Spinal cord (tissue), 10 donors: Measurements from ENCODE around the gene PALM2AKAP2. TPM values are rescaled to one million over a fixed set of nuclear protein-coding genes. Genes with fewer than 3 reads are reported as not detected.
A peak's percentile ranks its signal among the peaks of the same experiment; 100 is the strongest.

Experiments used
- DNase-seq, 6 donors: peaks; one replicate each; pipeline versions ENCODE4 v3.0.0 to v3.0.0-alpha.2; 2013 to 2015; ENCODE audit warnings: low spot score in 6 of 6, low read depth in 4 of 6
- H3K27ac ChIP-seq: one replicate; pipeline ENCODE4 v1.5.1; 2013; ENCODE audit warnings: low read depth, low read length, control low read depth
- H3K27me3 ChIP-seq: one replicate; pipeline ENCODE4 v1.6.1; 2013; ENCODE audit warnings: low read length; ENCODE audit not compliant: control insufficient read depth, insufficient read depth
- H3K36me3 ChIP-seq: one replicate; pipeline ENCODE4 v1.6.1; 2013; ENCODE audit warnings: low read length; ENCODE audit not compliant: control insufficient read depth, insufficient read depth
- H3K4me1 ChIP-seq: one replicate; pipeline ENCODE4 v1.6.1; 2013; ENCODE audit warnings: low read length; ENCODE audit not compliant: control insufficient read depth, insufficient read depth
- H3K4me3 ChIP-seq: one replicate; pipeline ENCODE4 v1.5.1; 2013; ENCODE audit warnings: low read depth, low read length, control low read depth
- H3K9me3 ChIP-seq: one replicate; pipeline ENCODE4 v1.6.1; 2013; ENCODE audit warnings: low read length; ENCODE audit not compliant: control insufficient read depth, insufficient read depth
- WGBS: methylation state at CpG from one replicate; pipeline ENCODE4 v1.1.5; 2013; ENCODE audit warnings: missing lambda C conversion rate; ENCODE audit not compliant: insufficient coverage; 5-methylcytosine and 5-hydroxymethylcytosine counted together
- long read RNA-seq, 4 donors: transcript quantifications; one replicate each; lab custom pipeline, GENCODE V29; 2026
- polyA plus RNA-seq, 2 donors: library from polyadenylated mRNA; unstranded; fragments of 120-200 nt; gene quantifications; one replicate each; pipeline ENCODE4 v1.2.1, GENCODE V29; 2013; ENCODE audit not compliant: insufficient read length in 2 of 2
- total RNA-seq, 2 donors: library from RNA; depleted of rRNA in 1 of 2; stranded (reverse); fragments of 120-200 nt in 1 of 2; fragments of >200 nt in 1 of 2; gene quantifications; one replicate each; pipeline versions ENCODE4 v1.2.3 to v1.2.4, GENCODE V29; 2013 to 2014
- donor health status: healthy.

Gene PALM2AKAP2
- total RNA-seq (10 to 100 TPM; 10.6 to 16.3 TPM), polyA plus RNA-seq (1 to 10 TPM; 6.7 to 7.4 TPM)
- long read RNA-seq, donor 1, full-length matches to known transcripts = 1 of 1 reads
- long read RNA-seq, donor 1, partial matches to known transcripts = 0 of 1 reads
- long read RNA-seq, donor 1, other reads (novel, unspliced or antisense) = 0 of 1 reads
- long read RNA-seq, donor 2 = 0 reads
- long read RNA-seq, donor 3 = 0 reads
- long read RNA-seq, donor 4 = 0 reads

DNA sequence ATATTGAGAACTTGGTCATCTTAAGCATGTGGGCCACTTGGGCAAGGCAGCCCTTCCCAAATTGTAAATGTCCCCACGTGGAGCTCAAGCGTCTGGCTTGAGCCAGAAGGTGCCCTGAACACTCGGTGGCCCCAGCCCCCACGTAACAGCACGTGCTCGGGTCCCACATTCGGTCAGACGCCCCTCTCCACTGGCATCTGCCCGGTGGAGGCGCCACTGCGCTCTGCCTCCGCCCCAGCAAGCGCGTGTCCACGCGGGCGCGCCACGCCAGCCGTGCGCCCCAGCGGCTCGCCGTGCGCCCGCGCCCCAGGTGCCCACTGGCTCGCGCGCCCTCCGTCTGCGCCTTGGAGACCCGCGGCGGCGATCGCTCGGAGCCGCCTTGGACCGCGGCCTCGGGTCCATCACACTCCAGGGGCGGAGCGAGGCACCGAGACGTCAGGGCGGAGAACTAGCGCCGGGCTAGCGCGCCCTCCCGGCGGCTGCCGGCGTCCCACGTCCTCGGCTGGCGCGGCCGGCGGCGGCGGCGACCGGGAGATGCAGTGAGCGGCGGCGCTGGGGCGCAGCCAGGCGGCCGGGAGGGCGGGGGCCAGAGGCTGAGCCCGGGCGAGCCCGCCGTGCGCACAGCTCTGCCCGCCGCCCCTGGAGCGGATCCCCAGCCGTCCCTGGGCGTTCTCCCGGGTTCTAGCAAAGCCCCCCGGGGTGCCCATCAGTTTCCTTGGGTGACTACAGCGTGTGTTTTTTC is at the start of gene PALM2AKAP2:
PALM2AKAP2 (plus strand) TSS at position 488 of the 742 bp plus-strand sequence. CDS start 291 bp downstream, outside the sequence.
- WGBS = under 1% methylated on average over 85 of the region's 85 CpGs
- H3K9me3 ChIP-seq = no peaks in the 10 kb centered on the region
- no peaks in the 10 kb centered on the region for H3K36me3 ChIP-seq
- DNase-seq = peak in 5 of 6 donors; percentile 33 to 85 (median 46)
- H3K4me1 ChIP-seq = peaks cover 10% of the 10 kb centered on the region
- H3K27ac ChIP-seq = peak within 1 kb of the TSS; percentile 47
- peak within 1 kb of the TSS; percentile 70 for H3K4me3 ChIP-seq
- peaks cover 11% of the 10 kb centered on the region for H3K27me3 ChIP-seq

DNA sequence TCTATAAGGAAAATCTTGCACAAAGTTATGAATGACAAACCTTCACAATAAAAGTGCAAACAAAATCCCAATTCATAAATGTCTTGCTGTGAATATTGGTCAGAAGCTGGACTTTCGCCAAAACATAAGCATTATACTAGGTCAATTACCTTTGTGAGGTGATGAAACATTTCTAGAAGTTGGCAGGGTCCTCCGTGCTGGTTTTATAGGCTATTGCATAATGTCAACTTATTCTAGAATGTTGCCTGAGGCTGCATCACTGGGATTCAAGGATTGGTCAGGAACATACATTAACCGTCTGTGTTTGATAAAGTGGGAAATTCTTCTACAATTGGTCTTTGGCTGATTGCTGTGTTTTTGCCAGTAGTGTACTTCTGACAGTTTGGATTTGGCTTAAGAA is 49.8 kb upstream of the PALM2AKAP2 start:
- H3K9me3 ChIP-seq = no peaks in the 10 kb centered on the region

GRCh38 chr9:109733690-109734089 is 46.3 kb upstream of the PALM2AKAP2 start:
- DNase-seq = no peak
- Histone ChIP-seq H3K27me3 (no peaks in the 10 kb centered on the region), H3K4me1 (no peaks in the 10 kb centered on the region), H3K36me3 (no peaks in the 10 kb centered on the region), H3K9me3 (no peaks in the 10 kb centered on the region), H3K27ac (no peak overlapping the region), H3K4me3 (no peak overlapping the region)
- WGBS = no CpG with 5 or more reads among the region's 2 CpGs

More for the DNA sequence above, 49.8 kb upstream of the PALM2AKAP2 start:
- Histone ChIP-seq H3K27ac (no peak overlapping the region), H3K36me3 (no peaks in the 10 kb centered on the region), H3K4me3 (no peak overlapping the region), H3K27me3 (no peaks in the 10 kb centered on the region), H3K4me1 (no peaks in the 10 kb centered on the region)
- 43% methylated on average over 1 of the region's 3 CpGs for WGBS
- peak in 1 of 6 donors; percentile 30 for DNase-seq

DNA sequence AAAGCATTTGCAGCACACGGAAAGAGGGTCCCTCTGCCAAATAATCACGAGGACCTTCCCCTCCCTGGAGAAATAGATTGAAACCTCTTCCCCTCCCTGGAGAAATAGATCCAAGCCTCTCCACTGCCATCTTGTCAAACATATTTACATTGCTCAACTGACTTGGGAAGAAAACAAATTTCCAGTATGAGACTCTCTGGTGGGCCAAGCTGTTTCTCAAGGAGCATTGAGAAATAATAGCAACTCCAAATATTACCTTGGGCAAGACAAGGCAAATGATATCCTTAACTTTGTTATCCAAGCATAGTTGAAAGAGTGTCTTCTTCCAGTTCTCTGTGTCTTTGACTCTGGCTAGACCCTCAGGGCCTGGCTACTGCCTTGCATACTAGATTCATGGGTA is 45.2 kb upstream of the PALM2AKAP2 start:
- Histone ChIP-seq H3K27me3 (no peaks in the 10 kb centered on the region), H3K4me3 (no peak overlapping the region), H3K36me3 (no peaks in the 10 kb centered on the region), H3K4me1 (no peaks in the 10 kb centered on the region), H3K9me3 (no peaks in the 10 kb centered on the region), H3K27ac (no peak overlapping the region)
- WGBS = 80% methylated on average over 2 of the region's 2 CpGs
- no peak for DNase-seq

GRCh38 chr9:109735801-109736200 is 44.2 kb upstream of the PALM2AKAP2 start:
- Histone ChIP-seq H3K9me3 (no peaks in the 10 kb centered on the region), H3K27me3 (no peaks in the 10 kb centered on the region), H3K4me1 (no peaks in the 10 kb centered on the region), H3K4me3 (no peak overlapping the region), H3K27ac (no peak overlapping the region), H3K36me3 (no peaks in the 10 kb centered on the region)
- whole genome bisulfite sequencing = 46% methylated on average over 2 of the region's 6 CpGs
- no peak for DNase-seq

DNA sequence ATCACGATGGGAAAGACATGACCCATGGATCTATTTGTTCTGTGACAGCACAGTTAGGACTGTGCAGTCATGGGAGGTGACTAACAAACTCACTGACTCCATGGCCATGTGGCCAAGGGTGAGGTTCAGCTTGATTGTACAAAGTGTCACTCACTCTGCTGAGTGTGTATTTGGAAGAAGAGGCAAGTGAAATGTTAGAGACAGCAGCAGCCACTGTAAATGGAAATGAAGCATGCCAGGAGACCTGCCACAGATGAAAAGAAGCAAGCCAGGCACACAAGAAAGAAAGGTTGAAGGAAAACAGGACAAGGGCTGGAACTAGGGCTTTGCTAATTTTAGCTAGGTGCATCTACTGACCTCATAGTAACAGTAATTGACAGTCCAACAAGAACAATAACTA is 42.7 kb upstream of the PALM2AKAP2 start:
- no peaks in the 10 kb centered on the region for H3K36me3 ChIP-seq
- DNase-seq = no peak
- no peaks in the 10 kb centered on the region for H3K27me3 ChIP-seq
- WGBS = 100% methylated on average over 1 of the region's 1 CpG
- no peaks in the 10 kb centered on the region for H3K9me3 ChIP-seq
- H3K4me3 ChIP-seq = no peak overlapping the region
- no peak overlapping the region for H3K27ac ChIP-seq
- no peaks in the 10 kb centered on the region for H3K4me1 ChIP-seq

GRCh38 chr9:109739760-109740159 is 40.2 kb upstream of the PALM2AKAP2 start:
- DNase-seq = no peak
- no peak overlapping the region for H3K4me3 ChIP-seq
- no peaks in the 10 kb centered on the region for H3K9me3 ChIP-seq
- H3K36me3 ChIP-seq = no peaks in the 10 kb centered on the region
- 85% methylated on average over 2 of the region's 3 CpGs for WGBS
- no peak overlapping the region for H3K27ac ChIP-seq
- H3K4me1 ChIP-seq = peaks cover under 1% of the 10 kb centered on the region
- H3K27me3 ChIP-seq = no peaks in the 10 kb centered on the region

DNA sequence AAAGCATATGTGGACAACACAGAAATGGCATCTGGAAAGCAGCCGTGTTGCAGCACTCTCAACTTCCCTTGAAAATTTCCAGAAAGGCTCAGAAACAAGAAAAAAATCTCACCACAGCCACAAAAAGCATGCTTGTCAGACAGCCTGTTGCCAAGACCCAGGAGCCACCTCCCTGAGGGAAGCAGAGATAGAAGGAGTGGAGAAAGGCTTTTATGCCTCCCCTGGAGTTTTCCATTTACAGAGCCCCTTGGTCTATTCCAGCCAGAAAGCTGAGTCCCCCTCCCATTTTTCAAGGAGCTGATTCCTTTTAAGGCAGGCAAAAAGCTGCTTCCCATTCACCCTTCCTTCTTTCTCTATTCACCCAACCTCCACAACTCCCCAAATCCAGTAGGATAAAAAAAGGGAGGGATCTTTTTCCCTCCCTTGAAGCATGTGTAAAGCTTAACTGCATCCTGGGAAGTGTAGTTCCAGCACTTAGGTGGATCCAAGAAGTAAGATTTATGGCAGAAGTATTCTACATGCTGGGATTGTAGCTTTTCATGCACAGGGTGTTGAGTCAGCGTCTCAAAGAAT is 37.1 kb upstream of the PALM2AKAP2 start:
- peaks cover 6% of the 10 kb centered on the region for H3K4me1 ChIP-seq
- peak in 2 of 6 donors; percentile 22 to 34 for DNase-seq
- no peak overlapping the region for H3K4me3 ChIP-seq
- H3K36me3 ChIP-seq = no peaks in the 10 kb centered on the region
- no peaks in the 10 kb centered on the region for H3K27me3 ChIP-seq
- 43% methylated on average over 1 of the region's 2 CpGs for WGBS
- peak overlapping the region; percentile 16 for H3K27ac ChIP-seq
- no peaks in the 10 kb centered on the region for H3K9me3 ChIP-seq

- no peak overlapping the region for H3K27ac ChIP-seq
- H3K4me3 ChIP-seq = no peak overlapping the region
- H3K9me3 ChIP-seq = no peaks in the 10 kb centered on the region
- DNase-seq = no peak
- H3K4me1 ChIP-seq = peaks cover 6% of the 10 kb centered on the region
- no CpG with 5 or more reads among the region's 2 CpGs for WGBS
- H3K27me3 ChIP-seq = no peaks in the 10 kb centered on the region
- no peaks in the 10 kb centered on the region for H3K36me3 ChIP-seq
Measured at GRCh38 chr9:109743696-109744095, 36.3 kb upstream of the PALM2AKAP2 start.
